Stimulated activated CD8-positive, alpha-beta memory T cell treated with anti-CD3 and anti-CD28 coated beads, Interleukin-7, amount 100 ng/mL, for 1 hour (primary cell): ENCODE results near the gene RASL10B.

Experiments used
- DNase-seq, 2 donors: peaks; one replicate each; pipeline ENCODE4 v3.0.0-alpha.2; 2020; ENCODE audit warnings: low read depth in 2 of 2

RASL10B gene

GRCh38 chr17:35765756-35766488 is 34.5 kb downstream of the RASL10B start:
- DNase-seq: no peak

- no peak for DNase-seq
Observed at GRCh38 chr17:35766489-35766877, 35.0 kb downstream of the RASL10B start.

- DNase-seq: no peak
Observed at GRCh38 chr17:35766903-35767510, 35.6 kb downstream of the RASL10B start.

- no peak for DNase-seq
Observed at GRCh38 chr17:35768797-35769196, 37.4 kb downstream of the RASL10B start.

GRCh38 chr17:35769895-35770486 is 38.6 kb downstream of the RASL10B start:
- DNase-seq: no peak

GRCh38 chr17:35773129-35773528 is 41.7 kb downstream of the RASL10B start:
- DNase-seq: no peak

GRCh38 chr17:35773679-35774425 is 42.4 kb downstream of the RASL10B start:
- no peak for DNase-seq

GRCh38 chr17:35774499-35774898 is 43.1 kb downstream of the RASL10B start:
- DNase-seq: no peak

GRCh38 chr17:35775039-35775438 is 43.6 kb downstream of the RASL10B start:
- DNase-seq: no peak

- DNase-seq: no peak
Observed at GRCh38 chr17:35775583-35775982, 44.1 kb downstream of the RASL10B start.

GRCh38 chr17:35778641-35779196 is 47.3 kb downstream of the RASL10B start:
- no peak for DNase-seq

GRCh38 chr17:35780950-35781349 is 49.5 kb downstream of the RASL10B start:
- no peak for DNase-seq

- no peak for DNase-seq
Observed at GRCh38 chr17:35784895-35785294, 53.5 kb downstream of the RASL10B start.

- DNase-seq: no peak
Observed at GRCh38 chr17:35786941-35787432, 55.5 kb downstream of the RASL10B start.

- no peak for DNase-seq
Observed at GRCh38 chr17:35788477-35789368, 57.3 kb downstream of the RASL10B start.

- DNase-seq: no peak
Observed at GRCh38 chr17:35790841-35791240, 59.4 kb downstream of the RASL10B start.

- DNase-seq: no peak
Observed at GRCh38 chr17:35791681-35792350, 60.4 kb downstream of the RASL10B start.
